HL-60 (cell line): Measurements from ENCODE around the gene CAPG.

ENCODE experiments used
- DNase-seq, 2 experiments: peaks; one replicate each; pipeline ENCODE4 v3.0.0-alpha.2; 2010 to 2020; ENCODE audit warnings: low read depth in 1 of 2, low spot score in 1 of 2
- H3K27ac ChIP-seq: fragments of 250-450 bp; sonication (Bioruptor Pico); replicated peaks from 2 replicates; pipeline ENCODE4 v1.5.1; 2020; ENCODE audit warnings: mild to moderate bottlenecking, moderate library complexity
- H3K27me3 ChIP-seq: fragments of 250-450 bp; sonication (Bioruptor Pico); 2 replicates; pipeline ENCODE4 v1.5.1; 2021; ENCODE audit warnings: mild to moderate bottlenecking, moderate library complexity; ENCODE audit not compliant: insufficient read depth, poor library complexity, severe bottlenecking
- H3K4me3 ChIP-seq: replicated peaks from 2 replicates; pipeline ENCODE4 v1.5.1; 2011; ENCODE audit warnings: mild to moderate bottlenecking, control low read depth, low read length; ENCODE audit not compliant: insufficient read depth
- GABPA ChIP-seq: IDR thresholded peaks from 2 replicates; pipeline ENCODE4 v1.6.1; 2012; ENCODE audit warnings: low read depth
- POLR2AphosphoS5 ChIP-seq: IDR thresholded peaks from 2 replicates; pipeline ENCODE4 v1.6.1; 2012; ENCODE audit warnings: low read depth
- REST ChIP-seq: IDR thresholded peaks from 2 replicates; pipeline ENCODE4 v1.6.1; 2012; ENCODE audit warnings: low read depth; ENCODE audit not compliant: insufficient replicate concordance
- SPI1 ChIP-seq: IDR thresholded peaks from 2 replicates; pipeline ENCODE4 v1.6.1; 2012; ENCODE audit warnings: low read depth, mild to moderate bottlenecking, borderline replicate concordance
- TF ChIP-seq, protein P1 (sequence below): IDR thresholded peaks from one replicate; pipeline ENCODE4 v1.5.1; 2011; ENCODE audit warnings: low read length, control low read depth, inconsistent platforms; ENCODE audit not compliant: insufficient read depth

Gene CAPG

DNA sequence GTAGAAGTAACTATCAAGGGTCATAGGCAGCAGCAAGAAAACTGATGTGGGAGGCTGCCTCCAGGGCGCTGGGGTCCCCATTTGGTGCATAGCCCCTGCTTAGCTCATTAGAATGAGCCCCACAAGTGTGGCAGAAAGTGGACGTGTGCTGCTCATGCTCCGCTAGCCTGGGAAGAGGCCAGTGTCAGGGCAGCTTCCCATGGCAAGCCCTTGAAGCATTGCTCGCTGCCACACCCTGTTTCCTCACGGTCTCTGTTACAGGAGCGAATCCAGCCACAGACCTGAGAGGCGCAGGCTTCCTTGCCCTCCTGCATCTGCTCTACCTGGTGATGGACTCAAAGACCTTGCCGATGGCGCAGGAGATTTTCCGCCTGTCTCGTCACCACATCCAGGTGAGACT, 33.1 kb downstream of the CAPG start:
- no peaks in the 10 kb centered on the region for H3K27me3 ChIP-seq
- H3K4me3 ChIP-seq, result no peak overlapping the region
- no peak overlapping the region for H3K27ac ChIP-seq
- no peak for TF ChIP-seq GABPA
- TF ChIP-seq SPI1, result no peak
- no peak for TF ChIP-seq REST
- TF ChIP-seq, protein P1, sequence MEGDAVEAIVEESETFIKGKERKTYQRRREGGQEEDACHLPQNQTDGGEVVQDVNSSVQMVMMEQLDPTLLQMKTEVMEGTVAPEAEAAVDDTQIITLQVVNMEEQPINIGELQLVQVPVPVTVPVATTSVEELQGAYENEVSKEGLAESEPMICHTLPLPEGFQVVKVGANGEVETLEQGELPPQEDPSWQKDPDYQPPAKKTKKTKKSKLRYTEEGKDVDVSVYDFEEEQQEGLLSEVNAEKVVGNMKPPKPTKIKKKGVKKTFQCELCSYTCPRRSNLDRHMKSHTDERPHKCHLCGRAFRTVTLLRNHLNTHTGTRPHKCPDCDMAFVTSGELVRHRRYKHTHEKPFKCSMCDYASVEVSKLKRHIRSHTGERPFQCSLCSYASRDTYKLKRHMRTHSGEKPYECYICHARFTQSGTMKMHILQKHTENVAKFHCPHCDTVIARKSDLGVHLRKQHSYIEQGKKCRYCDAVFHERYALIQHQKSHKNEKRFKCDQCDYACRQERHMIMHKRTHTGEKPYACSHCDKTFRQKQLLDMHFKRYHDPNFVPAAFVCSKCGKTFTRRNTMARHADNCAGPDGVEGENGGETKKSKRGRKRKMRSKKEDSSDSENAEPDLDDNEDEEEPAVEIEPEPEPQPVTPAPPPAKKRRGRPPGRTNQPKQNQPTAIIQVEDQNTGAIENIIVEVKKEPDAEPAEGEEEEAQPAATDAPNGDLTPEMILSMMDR, result no peak
- TF ChIP-seq POLR2AphosphoS5, result no peak
- no peak for DNase-seq

- TF ChIP-seq REST (no peak), POLR2AphosphoS5 (no peak), GABPA (no peak), SPI1 (no peak)
- TF ChIP-seq, protein P1, result no peak
- no peak overlapping the region for H3K27ac ChIP-seq
- no peaks in the 10 kb centered on the region for H3K27me3 ChIP-seq
- H3K4me3 ChIP-seq, result no peak overlapping the region
- DNase-seq, result no peak
Observed at GRCh38 chr2:85376291-85377065, 33.7 kb downstream of the CAPG start.

- DNase-seq, result no peak
- TF ChIP-seq, protein P1, result no peak
- TF ChIP-seq POLR2AphosphoS5 (no peak), REST (no peak)
- H3K4me3 ChIP-seq, result no peak overlapping the region
- no peaks in the 10 kb centered on the region for H3K27me3 ChIP-seq
- H3K27ac ChIP-seq, result no peak overlapping the region
Observed at GRCh38 chr2:85371045-85371444, 39.1 kb downstream of the CAPG start.
